ENCODE results near the gene GDPD5. TPM values are rescaled to one million over a fixed set of nuclear protein-coding genes. Genes with fewer than 3 reads are reported as not detected.

GDPD5 gene
- total and polyA plus RNA-seq, 8 donors: 0.58 to 57.6 (median 4.9) TPM

GRCh38 chr11:75558939-75559843, 33.5 kb upstream of the GDPD5 start:
- WGBS, 5 donors: 7 to 27% (median 20%) methylated on average over 8 of the region's 8 CpGs
- peak in 1 of 2 donors; percentile 92 for DNase-seq
- peak overlapping the region in 1 of 4 donors; percentile 6 for H3K4me3 ChIP-seq

GRCh38 chr11:75557666-75558494, 32.1 kb upstream of the GDPD5 start:
- Histone ChIP-seq H3K9me3 (no peaks in the 10 kb centered on the region), H3K4me3 (no peak overlapping the region), H3K27me3 (no peaks in the 10 kb centered on the region), H3K4me1 (peaks cover 32 to 74% (median 55%) of the 10 kb centered on the region in 4 donors), H3K36me3 (no peaks in the 10 kb centered on the region), H3K27ac (peak overlapping the region; percentile 40 to 99 (median 99))
- WGBS, 5 donors: 59 to 72% (median 60%) methylated on average over 14 to 17 of the region's 17 CpGs
- TF ChIP-seq CTCF (IDR thresholded peaks at IDR 0.05) (no peak), POLR2AphosphoS5 (IDR thresholded peaks at IDR 0.05) (peak in 2 of 3 donors; percentile 20 to 66), POLR2A (IDR thresholded peaks at IDR 0.05) (no peak)
- intact Hi-C loops (cut with DNase I; ENCODE audit: low total_unique reads): no loop called here
- DNase-seq: peak in 1 of 2 donors; percentile 93

More at GRCh38 chr11:75558939-75559843, 33.5 kb upstream of the GDPD5 start:
- Histone ChIP-seq H3K27ac (peak overlapping the region; percentile 40 to 99 (median 99)), H3K4me1 (peaks cover 45 to 75% (median 64%) of the 10 kb centered on the region in 4 donors), H3K27me3 (no peaks in the 10 kb centered on the region), H3K36me3 (no peaks in the 10 kb centered on the region), H3K9me3 (no peaks in the 10 kb centered on the region)
- intact Hi-C loops (cut with DNase I; ENCODE audit: low total_unique reads): no loop called here
- TF ChIP-seq EP300 (IDR thresholded peaks at IDR 0.05) (no peak), POLR2AphosphoS5 (IDR thresholded peaks at IDR 0.05) (peak in 2 of 3 donors; percentile 40)

GRCh38 chr11:75556275-75556674, 30.5 kb upstream of the GDPD5 start:
- TF ChIP-seq POLR2AphosphoS5 (IDR thresholded peaks at IDR 0.05) (no peak), CTCF (IDR thresholded peaks at IDR 0.05) (no peak), POLR2A (IDR thresholded peaks at IDR 0.05) (no peak), EP300 (IDR thresholded peaks at IDR 0.05) (no peak)
- no peak for DNase-seq
- intact Hi-C loops (cut with DNase I; ENCODE audit: low total_unique reads): no loop called here
- no peaks in the 10 kb centered on the region for H3K27me3 ChIP-seq
- peaks cover 27 to 66% (median 48%) of the 10 kb centered on the region in 4 donors for H3K4me1 ChIP-seq
- peak overlapping the region in 2 of 5 donors; percentile 11 to 99 for H3K27ac ChIP-seq
- no peaks in the 10 kb centered on the region for H3K36me3 ChIP-seq
- 74 to 88% (median 87%) methylated on average over 3 of the region's 3 CpGs for WGBS, 5 donors
- H3K4me3 ChIP-seq: no peak overlapping the region
- no peaks in the 10 kb centered on the region for H3K9me3 ChIP-seq

GRCh38 chr11:75555079-75555811, 29.5 kb upstream of the GDPD5 start:
- H3K9me3 ChIP-seq: no peaks in the 10 kb centered on the region
- WGBS, 5 donors: 86 to 91% (median 89%) methylated on average over 12 of the region's 12 CpGs
- H3K4me1 ChIP-seq: peaks cover 21 to 55% (median 41%) of the 10 kb centered on the region in 4 donors
- H3K4me3 ChIP-seq: no peak overlapping the region
- no peaks in the 10 kb centered on the region for H3K36me3 ChIP-seq
- DNase-seq: no peak
- peak overlapping the region; percentile 53 to 89 (median 81) for H3K27ac ChIP-seq
- intact Hi-C loops (cut with DNase I; ENCODE audit: low total_unique reads): no loop called here
- H3K27me3 ChIP-seq: no peaks in the 10 kb centered on the region
- TF ChIP-seq POLR2AphosphoS5 (IDR thresholded peaks at IDR 0.05): no peak
- TF ChIP-seq POLR2A (IDR thresholded peaks at IDR 0.05): no peak
- no peak for TF ChIP-seq CTCF (IDR thresholded peaks at IDR 0.05)
- TF ChIP-seq EP300 (IDR thresholded peaks at IDR 0.05): no peak

All from stomach (tissue), 9 donors.